ENCODE results near the gene TRAPPC2L. TPM values are rescaled to one million over a fixed set of nuclear protein-coding genes. Genes with fewer than 3 reads are reported as not detected.
A peak's percentile ranks its signal among the peaks of the same experiment; 100 is the strongest.

Gene TRAPPC2L
- total and polyA plus RNA-seq, 2 of the 13 experiments (the other 11 are each of a cell fraction or from before 2014, with no cell fraction given), result 96.3 to 107 TPM

DNA sequence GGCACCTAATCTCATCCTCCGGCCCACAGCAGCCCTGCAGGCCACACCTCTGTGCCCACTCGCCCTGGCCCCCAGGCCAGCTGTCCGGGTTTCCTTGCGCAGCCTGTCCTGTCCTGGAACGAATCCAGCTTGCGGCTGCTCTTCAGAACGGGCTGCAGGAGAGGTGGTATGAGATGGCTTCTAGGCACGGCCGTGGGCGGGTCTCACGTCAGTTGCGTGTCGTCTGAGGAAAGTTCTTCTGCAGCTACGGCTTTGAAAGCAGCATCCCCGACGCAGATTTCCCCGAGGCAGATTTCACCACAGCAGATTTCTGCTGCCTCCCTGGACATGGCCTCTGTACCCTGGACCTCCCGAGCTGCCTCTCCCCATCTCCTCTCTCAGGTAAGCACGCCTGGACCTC lies 18.4 kb upstream of the TRAPPC2L start:
- no peaks in the 10 kb centered on the region for H3K79me2 ChIP-seq (ENCODE audit: insufficient read depth, low read length)
- in situ Hi-C loops (cut with HindIII; ENCODE audit: extremely low pct_ligation_motif_present, low pct_unique_long_range_greater_than_20kb) (no loop called here), intact Hi-C loops (cut with micrococcal nuclease; ENCODE audit: unreplicated experiment) (no loop called here)
- no peak overlapping the region for H3K9ac ChIP-seq (ENCODE audit: insufficient read depth, low read depth, low read length)
- POLR2A ChIA-PET, result interaction anchor here (1.0 to 1.1 kb wide), 2 partner anchors 29 to 363 kb away, joined by 3 to 5 read pairs; no protein-coding TSS in a partner anchor
- no peak overlapping the region for H3K4me3 ChIP-seq (replicated peaks in 1 of 3; ENCODE audit: insufficient read depth in 1 of 3, low read depth in 2 of 3, low read length in 3 of 3)
- no peaks in the 10 kb centered on the region for H3K36me3 ChIP-seq (replicated peaks in 1 of 2; ENCODE audit: control insufficient read depth in 1 of 2, insufficient read depth in 2 of 2, low read length in 2 of 2)
- CTCF ChIA-PET (ENCODE audit: low intra/inter-chr PET ratio, low total read pairs), result interaction anchor here (0.7 to 2.5 kb wide), 5 partner anchors 19 to 330 kb away, joined by 4 to 22 read pairs (median 12); partner anchors contain the start of genes GALNS, RNF166 and TRAPPC2L
- ATAC-seq, result no peak
- no peak overlapping the region for H3K4me2 ChIP-seq (ENCODE audit: low read depth, low read length)
- TF ChIP-seq YEATS4 (CRISPR knock-in tag; IDR thresholded peaks at IDR 0.05; ENCODE audit: borderline replicate concordance) (0 out of 2 replicates have a peak, but pooled peaks have one; percentile 6), ZNF34 (CRISPR knock-in tag; IDR thresholded peaks at IDR 0.05; ENCODE audit: borderline replicate concordance) (no peak), ZBTB42 (CRISPR knock-in tag; IDR thresholded peaks at IDR 0.05) (no peak), MAF1 (CRISPR knock-in tag; IDR thresholded peaks at IDR 0.05; ENCODE audit: borderline replicate concordance) (no peak), ZNF225 (CRISPR knock-in tag; IDR thresholded peaks at IDR 0.05) (peak; percentile 13; the same call in 1 of the 2 replicates)
- TF ChIP-seq, protein P1, sequence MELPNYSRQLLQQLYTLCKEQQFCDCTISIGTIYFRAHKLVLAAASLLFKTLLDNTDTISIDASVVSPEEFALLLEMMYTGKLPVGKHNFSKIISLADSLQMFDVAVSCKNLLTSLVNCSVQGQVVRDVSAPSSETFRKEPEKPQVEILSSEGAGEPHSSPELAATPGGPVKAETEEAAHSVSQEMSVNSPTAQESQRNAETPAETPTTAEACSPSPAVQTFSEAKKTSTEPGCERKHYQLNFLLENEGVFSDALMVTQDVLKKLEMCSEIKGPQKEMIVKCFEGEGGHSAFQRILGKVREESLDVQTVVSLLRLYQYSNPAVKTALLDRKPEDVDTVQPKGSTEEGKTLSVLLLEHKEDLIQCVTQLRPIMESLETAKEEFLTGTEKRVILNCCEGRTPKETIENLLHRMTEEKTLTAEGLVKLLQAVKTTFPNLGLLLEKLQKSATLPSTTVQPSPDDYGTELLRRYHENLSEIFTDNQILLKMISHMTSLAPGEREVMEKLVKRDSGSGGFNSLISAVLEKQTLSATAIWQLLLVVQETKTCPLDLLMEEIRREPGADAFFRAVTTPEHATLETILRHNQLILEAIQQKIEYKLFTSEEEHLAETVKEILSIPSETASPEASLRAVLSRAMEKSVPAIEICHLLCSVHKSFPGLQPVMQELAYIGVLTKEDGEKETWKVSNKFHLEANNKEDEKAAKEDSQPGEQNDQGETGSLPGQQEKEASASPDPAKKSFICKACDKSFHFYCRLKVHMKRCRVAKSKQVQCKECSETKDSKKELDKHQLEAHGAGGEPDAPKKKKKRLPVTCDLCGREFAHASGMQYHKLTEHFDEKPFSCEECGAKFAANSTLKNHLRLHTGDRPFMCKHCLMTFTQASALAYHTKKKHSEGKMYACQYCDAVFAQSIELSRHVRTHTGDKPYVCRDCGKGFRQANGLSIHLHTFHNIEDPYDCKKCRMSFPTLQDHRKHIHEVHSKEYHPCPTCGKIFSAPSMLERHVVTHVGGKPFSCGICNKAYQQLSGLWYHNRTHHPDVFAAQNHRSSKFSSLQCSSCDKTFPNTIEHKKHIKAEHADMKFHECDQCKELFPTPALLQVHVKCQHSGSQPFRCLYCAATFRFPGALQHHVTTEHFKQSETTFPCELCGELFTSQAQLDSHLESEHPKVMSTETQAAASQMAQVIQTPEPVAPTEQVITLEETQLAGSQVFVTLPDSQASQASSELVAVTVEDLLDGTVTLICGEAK (IDR thresholded peaks at IDR 0.05), result no peak
- TF ChIP-seq, protein P1 (CRISPR knock-in tag; IDR thresholded peaks at IDR 0.05), result 0 out of 2 replicates have a peak, but pooled peaks have one; percentile 27
- BruUV-seq (replicated peaks), result no TSS peak
- H3K9me3 ChIP-seq (ENCODE audit: low read length), result no peaks in the 10 kb centered on the region
- H4K20me1 ChIP-seq (ENCODE audit: insufficient read depth, low read length), result no peaks in the 10 kb centered on the region
- DNase-seq (ENCODE audit: low spot score), result no peak
- no peak overlapping the region for H2AFZ ChIP-seq (ENCODE audit: low read length)
- H3K4me1 ChIP-seq (ENCODE audit: insufficient read depth, low read length), result no peaks in the 10 kb centered on the region
- H3K27me3 ChIP-seq (ENCODE audit: control insufficient read depth in 1 of 2, insufficient read depth in 2 of 2, low read length in 2 of 2), result no peaks in the 10 kb centered on the region
- H3K27ac ChIP-seq (ENCODE audit: extremely low read length, insufficient read depth, low read length), result no peak overlapping the region
- no peak for FAIRE-seq
- WGBS (ENCODE audit: low lambda C conversion rate), result 88% methylated on average over 12 of the region's 19 CpGs

Measured in HepG2 (cell line).